ENCODE data around the gene CCDC91.

The CCDC91 gene

GRCh38 chr12:28190321-28191050 is at the start of gene CCDC91:
Gene CCDC91, plus strand, starts transcription at chr12:28190456. Its CDS starts 66,760 bp downstream, at chr12:28257216.
- no peak for DNase-seq (ENCODE audit: low read depth, low spot score)

GRCh38 chr12:28144059-28144458 is 46.2 kb upstream of the CCDC91 start:
- no peak for DNase-seq (ENCODE audit: low read depth, low spot score)

GRCh38 chr12:28144532-28144931 is 45.7 kb upstream of the CCDC91 start:
- DNase-seq (ENCODE audit: low read depth, low spot score), result no peak

GRCh38 chr12:28145216-28145615 is 45.0 kb upstream of the CCDC91 start:
- DNase-seq (ENCODE audit: low read depth, low spot score), result no peak

- DNase-seq (ENCODE audit: low read depth, low spot score), result no peak
These were observed 41.0 kb upstream of the CCDC91 start for GRCh38 chr12:28149279-28149678.

- DNase-seq (ENCODE audit: low read depth, low spot score), result no peak
These were observed 33.9 kb upstream of the CCDC91 start for GRCh38 chr12:28156362-28156761.

- DNase-seq (ENCODE audit: low read depth, low spot score), result no peak
These were observed 33.5 kb upstream of the CCDC91 start for GRCh38 chr12:28156804-28157203.

- no peak for DNase-seq (ENCODE audit: low read depth, low spot score)
These were observed 31.9 kb upstream of the CCDC91 start for GRCh38 chr12:28158353-28158752.

- no peak for DNase-seq (ENCODE audit: low read depth, low spot score)
These were observed 30.6 kb upstream of the CCDC91 start for GRCh38 chr12:28159688-28160087.

GRCh38 chr12:28161697-28162096 is 28.6 kb upstream of the CCDC91 start:
- no peak for DNase-seq (ENCODE audit: low read depth, low spot score)

- DNase-seq (ENCODE audit: low read depth, low spot score), result no peak
These were observed 27.6 kb upstream of the CCDC91 start for GRCh38 chr12:28162697-28163096.

GRCh38 chr12:28164644-28165275 is 25.5 kb upstream of the CCDC91 start:
- DNase-seq (ENCODE audit: low read depth, low spot score), result no peak

GRCh38 chr12:28167981-28168485 is 22.2 kb upstream of the CCDC91 start:
- DNase-seq (ENCODE audit: low read depth, low spot score), result no peak

- no peak for DNase-seq (ENCODE audit: low read depth, low spot score)
These were observed 18.7 kb upstream of the CCDC91 start for GRCh38 chr12:28171356-28172060.

GRCh38 chr12:28172434-28173030 is 17.7 kb upstream of the CCDC91 start:
- no peak for DNase-seq (ENCODE audit: low read depth, low spot score)

GRCh38 chr12:28173440-28173839 is 16.8 kb upstream of the CCDC91 start:
- no peak for DNase-seq (ENCODE audit: low read depth, low spot score)

- no peak for DNase-seq (ENCODE audit: low read depth, low spot score)
These were observed 15.1 kb upstream of the CCDC91 start for GRCh38 chr12:28175098-28175589.

- no peak for DNase-seq (ENCODE audit: low read depth, low spot score)
These were observed 14.0 kb upstream of the CCDC91 start for GRCh38 chr12:28176295-28176694.

- DNase-seq (ENCODE audit: low read depth, low spot score), result no peak
These were observed 12.8 kb upstream of the CCDC91 start for GRCh38 chr12:28177461-28177860.

GRCh38 chr12:28177905-28178304 is 12.4 kb upstream of the CCDC91 start:
- no peak for DNase-seq (ENCODE audit: low read depth, low spot score)

- DNase-seq (ENCODE audit: low read depth, low spot score), result no peak
These were observed 11.5 kb upstream of the CCDC91 start for GRCh38 chr12:28178775-28179174.

- no peak for DNase-seq (ENCODE audit: low read depth, low spot score)
These were observed 9.5 kb upstream of the CCDC91 start for GRCh38 chr12:28180786-28181185.

All from smooth muscle cell of the brain vasculature (primary cell).